ENCODE results near the gene JAG2.

The JAG2 gene

GRCh38 chr14:105165134-105165704, 3.4 kb downstream of the JAG2 start:
- FAIRE-seq: no peak

GRCh38 chr14:105163040-105163742, 5.4 kb downstream of the JAG2 start:
- FAIRE-seq: no peak

GRCh38 chr14:105162669-105162979, 6.0 kb downstream of the JAG2 start:
- FAIRE-seq: no peak

DNA sequence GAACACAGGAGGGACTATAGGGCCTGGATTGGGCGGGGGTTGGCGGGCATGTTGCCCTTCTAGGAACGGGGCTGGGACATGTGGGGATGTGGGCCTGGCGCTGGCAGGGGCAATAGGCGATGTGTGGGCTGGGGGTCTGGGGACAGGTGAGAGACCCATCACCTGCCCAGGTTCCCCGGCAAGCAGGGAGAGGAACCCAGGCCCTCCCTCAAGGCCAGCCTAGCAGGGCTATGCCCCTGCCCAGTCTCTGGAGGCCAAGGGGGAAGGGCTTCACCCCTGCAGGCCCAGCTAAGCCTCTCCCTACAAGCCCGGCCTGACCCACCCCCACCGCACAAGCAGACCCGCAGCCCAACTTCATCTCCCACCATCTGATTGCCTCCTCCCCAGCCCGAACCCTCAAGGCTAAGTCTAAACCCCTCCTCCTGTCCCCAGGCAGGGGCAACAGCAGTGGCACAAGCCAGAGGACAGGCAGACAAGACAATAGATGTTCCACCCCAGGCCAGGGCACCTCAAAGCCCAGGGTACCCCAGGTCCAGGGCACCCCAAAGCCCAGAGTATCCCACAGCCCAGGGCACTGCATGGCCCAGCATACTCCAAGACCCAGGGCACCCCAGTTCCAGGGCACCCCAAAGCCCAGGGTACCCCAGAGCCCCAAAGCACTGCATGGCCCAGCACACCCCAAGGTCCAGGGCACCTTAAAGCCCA, 6.5 kb downstream of the JAG2 start:
- no peak for FAIRE-seq

- FAIRE-seq: no peak
Measured at GRCh38 chr14:105161309-105161708, 7.3 kb downstream of the JAG2 start.

DNA sequence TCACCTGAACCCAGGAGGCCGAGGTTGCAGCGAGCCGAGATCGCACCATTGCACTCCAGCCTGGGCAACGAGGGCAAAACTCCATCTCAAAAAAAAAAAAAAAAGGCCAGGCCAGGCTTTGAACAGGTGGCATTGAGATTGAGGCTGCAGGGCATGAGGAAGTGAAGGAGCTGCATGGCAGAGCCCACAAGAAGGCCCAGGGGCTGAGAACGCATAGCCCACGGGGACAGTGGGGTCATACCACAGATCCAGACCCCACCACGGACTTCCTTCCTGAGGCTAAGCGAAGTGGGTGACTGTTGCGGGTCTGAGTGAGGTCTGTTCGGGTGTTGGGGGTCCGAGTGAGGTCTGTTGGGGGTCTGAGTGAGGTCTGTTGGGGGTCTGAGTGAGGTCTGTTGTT, 7.8 kb downstream of the JAG2 start:
- no peak for FAIRE-seq

- no peak for FAIRE-seq
Measured at GRCh38 chr14:105159344-105159743, 9.2 kb downstream of the JAG2 start.

DNA sequence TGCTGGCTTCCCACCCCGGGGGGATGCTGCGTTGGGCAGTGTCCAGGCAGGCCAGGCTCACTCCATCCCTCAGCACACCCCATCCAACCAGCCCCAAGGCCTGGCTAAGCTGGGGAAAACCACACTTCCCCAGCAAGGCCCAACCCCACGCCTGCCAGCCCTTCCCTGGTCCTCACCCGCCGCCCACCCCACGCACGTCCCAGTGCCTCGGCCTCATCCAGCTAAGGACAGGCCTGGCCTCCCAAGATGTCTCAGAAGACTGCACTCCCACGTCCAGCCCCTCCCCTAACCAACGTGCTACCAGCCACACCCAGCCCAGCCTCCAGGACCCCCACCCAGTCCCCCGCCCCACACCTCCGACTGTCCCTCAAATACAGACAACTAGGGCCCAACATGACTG, 9.8 kb downstream of the JAG2 start:
- FAIRE-seq: no peak

DNA sequence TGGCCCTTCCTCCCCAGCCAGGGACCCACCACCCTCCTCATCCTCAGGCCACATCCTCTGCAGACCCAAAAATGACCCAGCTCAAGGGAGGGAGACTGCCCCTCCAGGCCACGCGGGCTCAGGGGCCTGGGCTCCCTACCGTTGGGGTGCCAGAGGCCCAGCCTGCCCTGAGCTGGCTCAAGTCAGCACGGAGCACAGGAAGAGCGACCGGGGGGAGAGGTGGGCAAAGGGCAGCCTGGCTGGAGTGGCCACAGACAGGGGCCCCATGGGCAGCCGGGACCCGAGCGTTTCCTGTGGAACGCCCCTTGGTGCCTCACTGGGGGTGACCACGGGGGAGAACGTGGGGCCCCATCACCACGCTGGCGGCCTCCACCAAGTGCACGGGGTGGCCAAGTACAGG, 10.7 kb downstream of the JAG2 start:
- FAIRE-seq: no peak

DNA sequence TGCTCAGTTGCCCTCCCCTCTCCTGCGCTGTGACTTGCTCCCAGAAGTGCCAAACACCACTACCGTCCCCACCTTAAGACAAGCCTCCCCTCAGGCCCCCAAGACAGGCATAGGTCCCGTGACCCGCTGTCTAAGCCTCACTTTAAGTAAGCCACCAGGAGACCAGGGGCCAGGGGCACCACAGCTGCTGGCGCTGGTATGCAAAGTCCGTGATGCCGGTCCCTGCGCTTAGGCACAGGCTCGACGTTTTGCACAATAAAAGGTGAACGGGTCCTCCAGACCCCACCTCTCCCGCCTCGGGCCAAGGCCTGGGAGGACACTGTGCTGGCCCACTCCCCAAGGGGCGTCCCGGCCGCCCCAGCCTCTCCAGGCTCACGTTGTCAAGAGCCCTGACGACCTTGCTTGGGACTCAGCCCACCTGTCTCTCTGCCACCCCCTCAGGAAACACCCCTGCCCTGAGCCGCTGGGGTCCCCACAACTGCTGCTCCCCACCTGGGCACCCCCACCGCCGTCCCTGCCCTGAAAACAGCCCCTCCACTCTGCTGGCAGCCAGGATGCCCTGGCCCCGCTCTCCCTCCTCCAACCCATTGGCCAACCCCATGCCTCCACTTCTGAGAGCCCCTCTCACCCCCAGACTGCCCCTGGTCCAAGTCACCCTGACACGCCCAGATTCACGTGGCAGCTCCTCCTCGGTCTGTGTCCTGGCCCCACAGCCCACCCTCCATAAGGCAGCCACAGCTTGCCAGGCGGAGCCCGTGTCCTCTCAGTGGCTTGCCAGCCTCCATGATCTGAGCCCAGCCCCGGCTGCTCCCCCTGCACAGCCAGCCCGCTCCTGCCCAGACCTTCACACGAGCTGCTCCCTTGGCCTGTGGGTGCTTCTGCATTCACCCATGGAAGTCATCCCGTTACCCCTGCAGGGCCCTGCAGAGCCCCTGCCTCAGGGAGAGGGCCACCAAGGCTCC, 11.9 kb downstream of the JAG2 start:
- no peak for FAIRE-seq

DNA sequence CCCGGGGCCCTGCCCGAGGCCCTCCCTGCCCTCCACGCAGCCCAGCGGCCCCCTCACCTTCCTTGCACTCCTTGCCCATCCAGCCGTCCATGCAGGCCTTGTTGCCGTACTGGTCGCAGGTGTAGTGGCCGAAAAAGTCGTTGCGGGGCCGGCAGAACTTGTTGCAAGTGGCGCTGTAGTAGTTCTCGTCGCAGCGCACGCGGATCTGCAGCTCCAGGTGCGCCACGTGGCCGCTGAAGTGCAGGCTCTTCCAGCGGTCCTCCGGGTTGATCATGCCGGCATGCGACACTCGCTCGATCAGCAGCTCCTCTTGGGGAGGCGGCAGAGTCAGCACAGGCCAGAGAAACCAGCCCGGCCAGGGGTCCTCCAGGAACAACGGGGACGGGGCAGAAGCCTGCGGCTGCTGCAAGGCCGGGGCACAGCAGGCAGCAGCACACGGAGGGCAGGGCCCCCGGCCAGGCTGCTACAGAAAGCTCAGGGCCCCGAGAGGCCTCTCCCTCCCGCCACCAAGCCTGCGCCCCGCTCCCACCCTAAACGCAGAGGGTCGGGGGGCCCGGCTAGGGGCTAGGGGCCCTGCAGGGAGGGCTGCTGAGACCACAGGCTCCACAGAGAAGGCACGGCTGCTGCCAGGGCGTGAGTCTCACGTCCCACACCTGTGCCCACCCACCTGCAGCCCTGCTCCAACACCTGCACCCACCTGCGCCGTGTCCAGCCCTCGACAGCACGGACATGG, 12.7 kb downstream of the JAG2 start:
- FAIRE-seq: no peak

GRCh38 chr14:105155071-105155651, 13.4 kb downstream of the JAG2 start:
- FAIRE-seq: no peak

DNA sequence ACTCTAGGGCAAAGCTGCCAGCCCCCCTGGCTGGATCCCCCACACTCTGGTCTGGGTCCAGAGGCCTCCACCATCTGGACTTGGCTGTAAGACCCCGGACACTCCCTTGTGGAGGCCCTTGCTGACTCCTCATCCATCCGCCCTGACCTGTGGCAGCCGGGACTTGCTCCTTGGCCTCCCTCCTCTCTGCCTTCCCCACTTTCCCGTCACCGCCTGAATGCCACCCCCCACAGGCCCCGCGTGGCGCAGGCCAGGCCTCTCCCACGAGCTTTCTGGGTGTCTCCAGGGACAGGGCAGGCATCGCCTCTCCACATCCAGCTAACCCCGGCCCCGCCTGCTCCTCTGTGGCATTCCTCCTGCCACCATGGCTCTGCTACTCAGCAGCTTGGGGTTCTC, 14.1 kb downstream of the JAG2 start:
- no peak for FAIRE-seq

DNA sequence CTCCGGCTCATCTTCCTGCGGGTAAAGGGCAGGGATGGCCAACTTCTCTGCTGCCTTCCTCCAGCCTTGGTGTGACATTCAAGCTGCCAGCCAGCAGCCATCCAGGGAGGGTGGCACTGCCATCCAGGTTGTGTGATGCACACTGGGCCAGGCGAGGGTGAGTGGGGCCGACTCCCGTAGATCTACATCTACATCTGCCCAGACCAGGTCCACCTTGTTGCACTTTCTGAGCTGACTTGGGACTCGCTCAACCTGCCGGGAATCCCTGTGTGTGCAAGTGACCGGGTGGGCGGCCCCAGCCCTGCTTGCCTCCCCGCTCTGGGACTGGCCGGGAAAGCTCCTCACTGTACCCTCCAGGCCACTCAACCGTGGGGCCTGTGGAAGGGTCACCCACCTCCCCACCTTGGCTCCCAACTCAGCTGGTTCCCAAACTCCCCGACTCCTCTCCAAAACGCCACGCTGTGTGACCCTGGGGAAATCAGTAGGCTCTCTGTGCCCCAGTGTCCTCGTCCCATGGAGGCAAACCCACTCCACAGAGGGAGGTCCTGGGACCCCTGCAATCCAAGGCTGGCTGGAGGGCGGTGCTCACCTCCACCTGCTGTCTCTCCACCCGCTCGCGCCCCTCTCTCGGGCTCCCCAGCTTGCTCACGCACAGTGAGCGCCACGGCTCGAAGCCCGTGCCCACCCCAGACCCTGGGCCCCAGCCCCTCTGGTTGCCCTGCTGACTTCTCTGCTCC, 14.7 kb downstream of the JAG2 start:
- FAIRE-seq: no peak

DNA sequence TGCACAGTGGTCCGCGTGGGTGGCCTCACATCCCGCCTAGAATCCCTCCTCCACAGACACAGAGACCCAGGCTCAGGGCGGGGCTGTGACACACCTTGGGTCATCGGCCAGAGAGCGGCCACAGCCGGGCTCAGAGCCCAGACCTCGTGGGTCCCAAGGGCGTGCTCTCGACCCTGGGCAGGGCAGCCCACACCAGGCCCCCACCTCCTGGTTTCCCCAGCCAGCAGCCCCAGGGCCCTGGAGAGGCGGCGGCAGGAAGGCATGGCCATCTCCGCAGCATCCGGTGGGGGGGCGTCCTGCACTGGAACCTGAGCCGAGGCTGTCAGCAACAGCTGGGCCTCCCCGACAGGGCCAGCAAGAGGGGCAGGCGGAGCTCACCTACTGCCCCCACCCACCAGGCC, 15.2 kb downstream of the JAG2 start:
- no peak for FAIRE-seq

- no peak for FAIRE-seq
Measured at GRCh38 chr14:105152794-105153241, 15.8 kb downstream of the JAG2 start.

DNA sequence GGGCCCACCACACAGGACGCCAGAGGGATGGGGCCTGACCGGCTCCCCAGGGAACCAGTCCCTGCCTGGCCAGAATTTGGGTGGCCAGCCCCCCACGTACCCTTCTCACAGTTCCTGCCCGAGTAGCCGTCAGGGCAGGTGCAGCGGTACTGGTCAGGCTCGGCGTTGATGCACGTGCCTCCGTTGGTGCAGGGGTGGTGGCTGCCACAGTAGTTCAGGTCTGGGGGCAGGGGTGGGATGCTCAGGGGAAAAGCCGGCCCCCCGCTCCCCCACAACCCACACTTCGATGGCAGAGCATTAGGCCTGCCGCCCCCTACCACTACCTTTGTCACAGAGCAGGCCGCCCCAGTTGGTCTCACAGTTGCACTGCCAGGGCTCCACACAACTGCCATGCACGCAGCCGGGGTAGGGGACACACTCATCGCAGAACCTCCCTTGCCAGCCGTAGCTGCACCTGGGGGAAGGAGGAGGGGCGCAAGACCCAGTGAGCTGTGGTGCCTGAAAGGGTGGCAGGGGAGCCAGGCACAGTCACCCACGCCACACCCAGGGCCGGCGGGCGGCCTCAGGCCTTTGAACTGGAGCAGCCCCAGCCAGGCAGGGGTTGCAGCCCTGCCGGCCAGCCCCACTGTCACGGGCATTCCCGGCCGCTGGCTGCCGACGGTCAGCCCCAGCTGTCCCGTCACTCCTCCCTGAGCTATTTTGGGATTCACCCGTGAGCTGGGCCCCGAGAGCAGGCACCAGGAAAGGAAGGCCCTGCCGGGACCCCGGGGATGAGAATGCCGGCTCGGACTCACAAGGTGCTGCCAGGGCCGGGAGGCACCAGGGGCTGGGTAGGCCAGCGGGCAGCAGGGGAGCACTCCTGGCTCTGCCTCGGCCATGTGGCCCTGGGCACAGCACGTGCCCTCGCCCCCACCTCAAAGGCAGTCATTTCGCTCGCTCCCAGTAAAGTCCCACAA, 16.5 kb downstream of the JAG2 start:
- FAIRE-seq: no peak

- FAIRE-seq: no peak
Measured at GRCh38 chr14:105151084-105151837, 17.3 kb downstream of the JAG2 start.

GRCh38 chr14:105150368-105151083, 18.1 kb downstream of the JAG2 start:
- FAIRE-seq: no peak

Measured in islet of Langerhans (tissue), 1 donor.